Prostate gland (tissue), 2 donors: ENCODE data around the gene ZSCAN21.

Source experiments
- POLR2A ChIP-seq: fragments of 450-650 bp; IDR thresholded peaks from one replicate; pipeline ENCODE4 v1.6.1; 2016; ENCODE audit warnings: antibody characterized with exemption, mild to moderate bottlenecking
- TF ChIP-seq, protein P1 (sequence below), 4 experiments: fragments of 200-600 bp in 2 of 4; fragments of 450-650 bp in 2 of 4; sonication (generic) in 2 of 4; IDR thresholded peaks; 1 replicate in 3 of 4; 2 replicates in 1 of 4; pipeline ENCODE4 v1.5.1; 2016 to 2019; ENCODE audit warnings: antibody characterized with exemption in 4 of 4, mild to moderate bottlenecking in 2 of 4, moderate library complexity in 2 of 4

DNA sequence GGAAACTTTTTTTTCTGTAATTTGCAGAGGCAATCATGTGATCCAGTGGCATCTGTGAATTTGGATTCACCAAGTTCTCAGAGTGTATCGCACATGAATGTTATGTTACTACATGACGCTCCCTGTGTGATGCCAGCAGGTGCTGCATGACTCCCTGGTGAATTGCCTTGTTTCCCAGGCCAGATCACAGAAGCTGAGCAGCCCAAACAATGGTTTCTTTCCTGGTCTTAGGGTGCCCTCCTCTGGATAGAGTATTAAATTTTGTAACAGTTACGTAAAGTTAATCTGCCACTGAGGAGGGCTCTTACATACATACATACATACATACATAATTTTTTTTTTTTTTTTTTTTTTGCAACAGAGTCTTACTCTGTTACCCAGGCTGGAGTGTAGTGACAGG is 3.6 kb downstream of the ZSCAN21 start:
- TF ChIP-seq POLR2A, result no peak
- TF ChIP-seq, protein P1, sequence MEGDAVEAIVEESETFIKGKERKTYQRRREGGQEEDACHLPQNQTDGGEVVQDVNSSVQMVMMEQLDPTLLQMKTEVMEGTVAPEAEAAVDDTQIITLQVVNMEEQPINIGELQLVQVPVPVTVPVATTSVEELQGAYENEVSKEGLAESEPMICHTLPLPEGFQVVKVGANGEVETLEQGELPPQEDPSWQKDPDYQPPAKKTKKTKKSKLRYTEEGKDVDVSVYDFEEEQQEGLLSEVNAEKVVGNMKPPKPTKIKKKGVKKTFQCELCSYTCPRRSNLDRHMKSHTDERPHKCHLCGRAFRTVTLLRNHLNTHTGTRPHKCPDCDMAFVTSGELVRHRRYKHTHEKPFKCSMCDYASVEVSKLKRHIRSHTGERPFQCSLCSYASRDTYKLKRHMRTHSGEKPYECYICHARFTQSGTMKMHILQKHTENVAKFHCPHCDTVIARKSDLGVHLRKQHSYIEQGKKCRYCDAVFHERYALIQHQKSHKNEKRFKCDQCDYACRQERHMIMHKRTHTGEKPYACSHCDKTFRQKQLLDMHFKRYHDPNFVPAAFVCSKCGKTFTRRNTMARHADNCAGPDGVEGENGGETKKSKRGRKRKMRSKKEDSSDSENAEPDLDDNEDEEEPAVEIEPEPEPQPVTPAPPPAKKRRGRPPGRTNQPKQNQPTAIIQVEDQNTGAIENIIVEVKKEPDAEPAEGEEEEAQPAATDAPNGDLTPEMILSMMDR (IDR thresholded peaks at IDR 0.05), result peak in 3 of 4 experiments; percentile 47 to 76 (median 65)
